ENCODE measurements around the gene KDM4B. TPM values are rescaled to one million over a fixed set of nuclear protein-coding genes. Genes with fewer than 3 reads are reported as not detected.

KDM4B gene
- total and polyA plus RNA-seq, 2 of the 8 experiments (the other 6 are each of a cell fraction or from before 2014, with no cell fraction given): 12.0 to 31.9 TPM

- H3K56ac ChIP-seq (replicated peaks; ENCODE audit: insufficient read length, low read depth, low read length): no peak overlapping the region
- DNase-seq (ENCODE audit: low read depth in 1 of 2, low spot score in 2 of 2): no peak
- H3K23me2 ChIP-seq (ENCODE audit: low read depth, low read length): no peaks in the 10 kb centered on the region
- peak overlapping the region; percentile 67; the same call in 1 of the 2 replicates for H3K27ac ChIP-seq (ENCODE audit: low read depth, low read length)
- H4K5ac ChIP-seq (ENCODE audit: insufficient read length, low read depth, low read length): no peak overlapping the region
- no peak overlapping the region for H2AFZ ChIP-seq (ENCODE audit: low read length)
- 94% methylated on average over 28 of the region's 43 CpGs; no CpG with 5 or more reads in 1 of the 2 experiments for WGBS, 2 experiments (ENCODE audit: extremely low coverage in 1 of 2, insufficient coverage in 1 of 2, insufficient read length in 1 of 2, insufficient replicate concordance in 2 of 2, low coverage in 1 of 2, low lambda C conversion rate in 2 of 2, missing lambda C conversion rate in 1 of 2)
- H3K4me2 ChIP-seq (ENCODE audit: insufficient read depth in 1 of 2, low read depth in 2 of 2, low read length in 2 of 2): no peak overlapping the region
- no peaks in the 10 kb centered on the region for H3K4me1 ChIP-seq (replicated peaks in 1 of 4; ENCODE audit: control insufficient read depth in 3 of 4, insufficient read depth in 4 of 4, low read length in 3 of 4)
- no peak overlapping the region for H2BK20ac ChIP-seq (ENCODE audit: low read length)
- no peak overlapping the region for H3K14ac ChIP-seq (ENCODE audit: insufficient read length)
- H3K9ac ChIP-seq (replicated peaks in 1 of 4; ENCODE audit: extremely low read depth in 1 of 4, low read depth in 3 of 4, low read length in 3 of 4): no peak overlapping the region
- POLR2A ChIA-PET (ENCODE audit: partially characterized antibody): no interaction called here
- H3K27me3 ChIP-seq (replicated peaks in 1 of 4; ENCODE audit: control insufficient read depth in 3 of 4, extremely low read depth in 1 of 4, insufficient read depth in 3 of 4, low read length in 3 of 4): no peaks in the 10 kb centered on the region
- H2AK5ac ChIP-seq (ENCODE audit: low read depth, low read length): 0 out of 2 replicates have a peak overlapping the region, but pooled peaks have one; percentile 53
- H2BK120ac ChIP-seq (replicated peaks; ENCODE audit: low read depth, low read length): no peak overlapping the region
- peaks cover 3 to 13% (median 9%) of the 10 kb centered on the region in 4 experiments; a peak in 5 of 8 replicates for H3K36me3 ChIP-seq (ENCODE audit: control insufficient read depth in 2 of 4, insufficient read depth in 4 of 4, low read length in 3 of 4)
- H3K9me3 ChIP-seq (ENCODE audit: insufficient read depth in 2 of 2, low read depth in 1 of 2, low read length in 1 of 2): no peaks in the 10 kb centered on the region
- H3K4ac ChIP-seq (replicated peaks; ENCODE audit: insufficient read length, low read depth, low read length): no peak overlapping the region
- H3K4me3 ChIP-seq (ENCODE audit: extremely low read depth in 1 of 4, insufficient read depth in 2 of 4, low read depth in 3 of 4, low read length in 4 of 4): no peak overlapping the region
- no peak overlapping the region for H3K23ac ChIP-seq (ENCODE audit: insufficient read length)
- H2BK5ac ChIP-seq (ENCODE audit: low read depth, low read length): no peak overlapping the region
- H4K20me1 ChIP-seq (replicated peaks in 1 of 2; ENCODE audit: control insufficient read depth in 1 of 2, insufficient read depth in 2 of 2, low read length in 2 of 2): peaks cover 0 to 12% of the 10 kb centered on the region in 2 experiments
- no peak overlapping the region for H4K91ac ChIP-seq (replicated peaks; ENCODE audit: insufficient read length, low read length)
- no peak for TF ChIP-seq POU5F1 (IDR thresholded peaks at IDR 0.05; ENCODE audit: low read depth, low read length)
- TF ChIP-seq CREB1 (IDR thresholded peaks at IDR 0.05): no peak
- no peak for TF ChIP-seq KDM1A (IDR thresholded peaks at IDR 0.05; ENCODE audit: borderline replicate concordance, low read length)
- H2BK12ac ChIP-seq (ENCODE audit: low read depth, low read length): no peak overlapping the region
- CTCF ChIA-PET (ENCODE audit: partially characterized antibody): interaction anchor here (0.7 to 6.0 kb wide), 23 partner anchors 7 to 1371 kb away, joined by 3 to 68 read pairs (median 3); no protein-coding TSS in a partner anchor
- H3K18ac ChIP-seq (ENCODE audit: extremely low read depth, low read length): no peak overlapping the region
- H3K79me1 ChIP-seq (ENCODE audit: low read depth, low read length): 0 out of 2 replicates have a peak, but pooled peaks cover 2% of the 10 kb centered on the region
- no peak overlapping the region for H2BK15ac ChIP-seq (ENCODE audit: low read length)
- FAIRE-seq: no peak
- no peak overlapping the region for H4K8ac ChIP-seq (ENCODE audit: extremely low read depth, insufficient read depth, low read length)
- H3K79me2 ChIP-seq (ENCODE audit: control insufficient read depth in 1 of 2, insufficient read depth in 2 of 2, low read length in 2 of 2): peaks cover 0 to 9% of the 10 kb centered on the region in 2 experiments; a peak in 1 of 4 replicates
Measured at GRCh38 chr19:5039642-5040543, 71.0 kb downstream of the KDM4B start.
